Measurements from ENCODE around the gene IFI27. TPM values are rescaled to one million over a fixed set of nuclear protein-coding genes. Genes with fewer than 3 reads are reported as not detected.
"Not testable (repeated sequence)": the region's sequence is repeated elsewhere in the genome, so short reads cannot be mapped to it uniquely, and the experiment has no call there.

IFI27 gene
- polyA plus RNA-seq (2013) = 0.67 TPM

GRCh38 chr14:94110552-94111181 lies at the start of gene IFI27:
Gene IFI27 (plus strand): TSS chr14:94110736.
- WGBS (ENCODE audit: insufficient coverage) = 91% methylated on average over 12 of the region's 14 CpGs
- ChIA-PET POLR2A (interaction anchor here (0.9 kb wide), 1 partner anchor 632 kb away, joined by 3 read pairs; no protein-coding TSS in a partner anchor), CTCF (interaction anchor here (1.0 kb wide), 2 partner anchors 22 to 25 kb away, joined by 3 to 4 read pairs; no protein-coding TSS in a partner anchor)
- Histone ChIP-seq H3K4me1 (ENCODE audit: control extremely low read depth in 1 of 4, control insufficient read depth in 4 of 4, insufficient read depth in 4 of 4, low read length in 3 of 4) (no peaks in the 10 kb centered on the region), H3K9me3 (ENCODE audit: control extremely low read depth in 1 of 5, control insufficient read depth in 4 of 5, insufficient read depth in 2 of 5, low read depth in 1 of 5, low read length in 4 of 5) (no peaks in the 10 kb centered on the region), H3K27ac (ENCODE audit: insufficient read depth in 1 of 2, low read depth in 1 of 2, low read length in 2 of 2, poor library complexity in 1 of 2, severe bottlenecking in 2 of 2) (no peak within 1 kb of the TSS), H3K36me3 (ENCODE audit: control insufficient read depth in 4 of 4, insufficient read depth in 4 of 4, low read length in 3 of 4) (no peaks in the 10 kb centered on the region), H3K27me3 (replicated peaks in 2 of 5; ENCODE audit: control insufficient read depth in 4 of 5, insufficient read depth in 5 of 5, low read length in 4 of 5) (no peaks in the 10 kb centered on the region), H3K4me3 (ENCODE audit: control insufficient read depth in 1 of 7, extremely low read depth in 1 of 7, insufficient read depth in 4 of 7, low read depth in 2 of 7, low read length in 6 of 7) (no peak within 1 kb of the TSS)
- DNase-seq = no peak

GRCh38 chr14:94062344-94062940 lies 48.1 kb upstream of the IFI27 start:
- POLR2A ChIA-PET = no interaction called here
- peaks cover 21 to 65% (median 41%) of the 10 kb centered on the region in 4 experiments for H3K36me3 ChIP-seq (ENCODE audit: control insufficient read depth in 4 of 4, insufficient read depth in 4 of 4, low read length in 3 of 4)
- H3K4me3 ChIP-seq (ENCODE audit: control insufficient read depth in 1 of 7, extremely low read depth in 1 of 7, insufficient read depth in 4 of 7, low read depth in 2 of 7, low read length in 6 of 7) = no peak overlapping the region
- H3K27ac ChIP-seq (ENCODE audit: insufficient read depth in 1 of 2, low read depth in 1 of 2, low read length in 2 of 2, poor library complexity in 1 of 2, severe bottlenecking in 2 of 2) = no peak overlapping the region
- H3K27me3 ChIP-seq (replicated peaks in 2 of 5; ENCODE audit: control insufficient read depth in 4 of 5, insufficient read depth in 5 of 5, low read length in 4 of 5) = no peaks in the 10 kb centered on the region
- no peak for DNase-seq
- peaks cover 0 to 2% (median 0%) of the 10 kb centered on the region in 5 experiments for H3K9me3 ChIP-seq (ENCODE audit: control extremely low read depth in 1 of 5, control insufficient read depth in 4 of 5, insufficient read depth in 2 of 5, low read depth in 1 of 5, low read length in 4 of 5)
- WGBS (ENCODE audit: insufficient coverage) = 92% methylated on average over 6 of the region's 9 CpGs
- no peaks in the 10 kb centered on the region for H3K4me1 ChIP-seq (ENCODE audit: control extremely low read depth in 1 of 4, control insufficient read depth in 4 of 4, insufficient read depth in 4 of 4, low read length in 3 of 4)
- CTCF ChIA-PET = no interaction called here

GRCh38 chr14:94066089-94066676 lies 44.4 kb upstream of the IFI27 start:
- no peak for DNase-seq
- Histone ChIP-seq H3K4me3 (ENCODE audit: control insufficient read depth in 1 of 7, extremely low read depth in 1 of 7, insufficient read depth in 4 of 7, low read depth in 2 of 7, low read length in 6 of 7) (no peak overlapping the region), H3K9me3 (ENCODE audit: control extremely low read depth in 1 of 5, control insufficient read depth in 4 of 5, insufficient read depth in 2 of 5, low read depth in 1 of 5, low read length in 4 of 5) (peaks cover 1 to 15% (median 5%) of the 10 kb centered on the region in 5 experiments), H3K36me3 (ENCODE audit: control insufficient read depth in 4 of 4, insufficient read depth in 4 of 4, low read length in 3 of 4) (peaks cover 6 to 28% (median 11%) of the 10 kb centered on the region in 4 experiments), H3K4me1 (ENCODE audit: control extremely low read depth in 1 of 4, control insufficient read depth in 4 of 4, insufficient read depth in 4 of 4, low read length in 3 of 4) (no peaks in the 10 kb centered on the region), H3K27me3 (replicated peaks in 2 of 5; ENCODE audit: control insufficient read depth in 4 of 5, insufficient read depth in 5 of 5, low read length in 4 of 5) (no peaks in the 10 kb centered on the region), H3K27ac (ENCODE audit: insufficient read depth in 1 of 2, low read depth in 1 of 2, low read length in 2 of 2, poor library complexity in 1 of 2, severe bottlenecking in 2 of 2) (no peak overlapping the region)
- ChIA-PET CTCF (interaction anchor here (1.0 to 3.4 kb wide), 2 partner anchors 13 kb away, joined by 3 to 15 read pairs; no protein-coding TSS in a partner anchor), POLR2A (no interaction called here)
- WGBS (ENCODE audit: insufficient coverage) = 100% methylated on average over 5 of the region's 8 CpGs

GRCh38 chr14:94072076-94072475 lies 38.5 kb upstream of the IFI27 start:
- CTCF ChIA-PET; H3K4me1 ChIP-seq (ENCODE audit: control extremely low read depth in 1 of 4, control insufficient read depth in 4 of 4, insufficient read depth in 4 of 4, low read length in 3 of 4); DNase-seq; POLR2A ChIA-PET; H3K4me3 ChIP-seq (ENCODE audit: control insufficient read depth in 1 of 7, extremely low read depth in 1 of 7, insufficient read depth in 4 of 7, low read depth in 2 of 7, low read length in 6 of 7); H3K27ac ChIP-seq (ENCODE audit: insufficient read depth in 1 of 2, low read depth in 1 of 2, low read length in 2 of 2, poor library complexity in 1 of 2, severe bottlenecking in 2 of 2); H3K27me3 ChIP-seq (replicated peaks in 2 of 5; ENCODE audit: control insufficient read depth in 4 of 5, insufficient read depth in 5 of 5, low read length in 4 of 5): not testable (repeated sequence)
- Histone ChIP-seq H3K9me3 (ENCODE audit: control extremely low read depth in 1 of 5, control insufficient read depth in 4 of 5, insufficient read depth in 2 of 5, low read depth in 1 of 5, low read length in 4 of 5) (peaks cover 5 to 40% (median 11%) of the 10 kb centered on the region in 5 experiments), H3K36me3 (ENCODE audit: control insufficient read depth in 4 of 4, insufficient read depth in 4 of 4, low read length in 3 of 4) (peaks cover 0 to 27% (median 6%) of the 10 kb centered on the region in 4 experiments)
- 92% methylated on average over 2 of the region's 3 CpGs for WGBS (ENCODE audit: insufficient coverage)

- no peak overlapping the region for H3K27ac ChIP-seq (ENCODE audit: insufficient read depth in 1 of 2, low read depth in 1 of 2, low read length in 2 of 2, poor library complexity in 1 of 2, severe bottlenecking in 2 of 2)
- ChIA-PET CTCF (no interaction called here), POLR2A (no interaction called here)
- H3K36me3 ChIP-seq (ENCODE audit: control insufficient read depth in 4 of 4, insufficient read depth in 4 of 4, low read length in 3 of 4) = peaks cover 0 to 41% (median 18%) of the 10 kb centered on the region in 4 experiments
- no peak overlapping the region for H3K4me3 ChIP-seq (ENCODE audit: control insufficient read depth in 1 of 7, extremely low read depth in 1 of 7, insufficient read depth in 4 of 7, low read depth in 2 of 7, low read length in 6 of 7)
- DNase-seq = no peak
- peaks cover 5 to 23% (median 11%) of the 10 kb centered on the region in 4 experiments for H3K4me1 ChIP-seq (ENCODE audit: control extremely low read depth in 1 of 4, control insufficient read depth in 4 of 4, insufficient read depth in 4 of 4, low read length in 3 of 4)
- H3K9me3 ChIP-seq (ENCODE audit: control extremely low read depth in 1 of 5, control insufficient read depth in 4 of 5, insufficient read depth in 2 of 5, low read depth in 1 of 5, low read length in 4 of 5) = peaks cover 4 to 32% (median 9%) of the 10 kb centered on the region in 5 experiments
- no peaks in the 10 kb centered on the region for H3K27me3 ChIP-seq (replicated peaks in 2 of 5; ENCODE audit: control insufficient read depth in 4 of 5, insufficient read depth in 5 of 5, low read length in 4 of 5)
- 100% methylated on average over 1 of the region's 3 CpGs for WGBS (ENCODE audit: insufficient coverage)
Observed at GRCh38 chr14:94074534-94074933, 36.0 kb upstream of the IFI27 start.

- no peak for DNase-seq
- Histone ChIP-seq H3K27me3 (replicated peaks in 2 of 5; ENCODE audit: control insufficient read depth in 4 of 5, insufficient read depth in 5 of 5, low read length in 4 of 5) (no peaks in the 10 kb centered on the region), H3K4me1 (ENCODE audit: control extremely low read depth in 1 of 4, control insufficient read depth in 4 of 4, insufficient read depth in 4 of 4, low read length in 3 of 4) (peaks cover 10 to 27% (median 16%) of the 10 kb centered on the region in 4 experiments), H3K27ac (ENCODE audit: insufficient read depth in 1 of 2, low read depth in 1 of 2, low read length in 2 of 2, poor library complexity in 1 of 2, severe bottlenecking in 2 of 2) (no peak overlapping the region), H3K9me3 (ENCODE audit: control extremely low read depth in 1 of 5, control insufficient read depth in 4 of 5, insufficient read depth in 2 of 5, low read depth in 1 of 5, low read length in 4 of 5) (peaks cover under 1 to 28% (median 9%) of the 10 kb centered on the region in 5 experiments), H3K36me3 (ENCODE audit: control insufficient read depth in 4 of 4, insufficient read depth in 4 of 4, low read length in 3 of 4) (peaks cover 0 to 41% (median 18%) of the 10 kb centered on the region in 4 experiments), H3K4me3 (ENCODE audit: control insufficient read depth in 1 of 7, extremely low read depth in 1 of 7, insufficient read depth in 4 of 7, low read depth in 2 of 7, low read length in 6 of 7) (no peak overlapping the region)
- ChIA-PET POLR2A (no interaction called here), CTCF (no interaction called here)
- 100% methylated on average over 1 of the region's 2 CpGs for WGBS (ENCODE audit: insufficient coverage)
Observed at GRCh38 chr14:94075008-94075407, 35.5 kb upstream of the IFI27 start.

Data from common myeloid progenitor, CD34-positive (primary cell).